ENCODE results near the gene SAMD4A.
"Not testable (repeated sequence)": the region's sequence is repeated elsewhere in the genome, so short reads cannot be mapped to it uniquely, and the experiment has no call there.

SAMD4A gene

GRCh38 chr14:54599966-54600716 lies 33.2 kb downstream of the SAMD4A start:
- no peak for FAIRE-seq

GRCh38 chr14:54600717-54601109 lies 33.8 kb downstream of the SAMD4A start:
- no peak for FAIRE-seq

GRCh38 chr14:54603362-54603761 lies 36.4 kb downstream of the SAMD4A start:
- FAIRE-seq: no peak

- FAIRE-seq: no peak
Measured at GRCh38 chr14:54606178-54606577, 39.2 kb downstream of the SAMD4A start.

- FAIRE-seq: no peak
Measured at GRCh38 chr14:54606631-54607133, 39.8 kb downstream of the SAMD4A start.

- FAIRE-seq: no peak
Measured at GRCh38 chr14:54609576-54609975, 42.6 kb downstream of the SAMD4A start.

- FAIRE-seq: no peak
Measured at GRCh38 chr14:54610051-54610977, 43.4 kb downstream of the SAMD4A start.

GRCh38 chr14:54614296-54614695 lies 47.4 kb downstream of the SAMD4A start:
- FAIRE-seq: no peak

- FAIRE-seq: no peak
Measured at GRCh38 chr14:54617467-54617866, 50.5 kb downstream of the SAMD4A start.

- FAIRE-seq: no peak
Measured at GRCh38 chr14:54621686-54622085, 54.8 kb downstream of the SAMD4A start.

- no peak for FAIRE-seq
Measured at GRCh38 chr14:54622192-54622958, 55.4 kb downstream of the SAMD4A start.

- FAIRE-seq: no peak
Measured at GRCh38 chr14:54623279-54624004, 56.5 kb downstream of the SAMD4A start.

- not testable (repeated sequence) for FAIRE-seq
Measured at GRCh38 chr14:54624005-54624358, 57.1 kb downstream of the SAMD4A start.

GRCh38 chr14:54625112-54625511 lies 58.2 kb downstream of the SAMD4A start:
- no peak for FAIRE-seq

GRCh38 chr14:54627219-54627539 lies 60.3 kb downstream of the SAMD4A start:
- FAIRE-seq: no peak

GRCh38 chr14:54627540-54628363 lies 60.8 kb downstream of the SAMD4A start:
- FAIRE-seq: no peak

- no peak for FAIRE-seq
Measured at GRCh38 chr14:54629183-54629582, 62.3 kb downstream of the SAMD4A start.

- FAIRE-seq: no peak
Measured at GRCh38 chr14:54629635-54630360, 62.9 kb downstream of the SAMD4A start.

GRCh38 chr14:54631016-54631415 lies 64.1 kb downstream of the SAMD4A start:
- FAIRE-seq: no peak

GRCh38 chr14:54632452-54632851 lies 65.5 kb downstream of the SAMD4A start:
- no peak for FAIRE-seq

GRCh38 chr14:54633076-54633475 lies 66.1 kb downstream of the SAMD4A start:
- no peak for FAIRE-seq
